Stimulated activated CD4-positive, alpha-beta T cell treated with anti-CD3 and anti-CD28 coated beads, Interleukin-15, amount 100 ng/mL, for 24 hours (primary cell): ENCODE data around the gene LRRC18.

Experiments used
- DNase-seq: peaks from one replicate; pipeline ENCODE4 v3.0.0-alpha.2; 2020

The LRRC18 gene

GRCh38 chr10:48872234-48872633 is 67.4 kb downstream of the LRRC18 start:
- DNase-seq, result no peak
